H9 (cell line): ENCODE data around the gene SIGLEC14. TPM values are rescaled to one million over a fixed set of nuclear protein-coding genes. Genes with fewer than 3 reads are reported as not detected.

Experiments used
- DNase-seq: peaks from one replicate; pipeline ENCODE4 v3.0.0-alpha.2; 2017
- H2AFZ ChIP-seq: one replicate; pipeline ENCODE4 v1.6.1; 2013; ENCODE audit warnings: mild to moderate bottlenecking, low read length, control low read depth, moderate library complexity
- H2AK5ac ChIP-seq: 2 replicates; pipeline ENCODE4 v1.6.1; 2013; ENCODE audit warnings: low read length, control low read depth, mixed read lengths; ENCODE audit not compliant: insufficient read length
- H2BK120ac ChIP-seq: one replicate; pipeline ENCODE4 v1.6.1; 2013; ENCODE audit warnings: low read depth, mild to moderate bottlenecking, low read length, control low read depth, inconsistent platforms; ENCODE audit not compliant: poor library complexity, severe bottlenecking
- H2BK12ac ChIP-seq: 2 replicates; pipeline ENCODE4 v1.6.1; 2013; ENCODE audit warnings: low read length, control low read depth, mixed read lengths, low read depth; ENCODE audit not compliant: insufficient read length
- H2BK15ac ChIP-seq: 2 replicates; pipeline ENCODE4 v1.6.1; 2013; ENCODE audit warnings: low read depth, low read length, control low read depth
- H2BK20ac ChIP-seq: one replicate; pipeline ENCODE4 v1.6.1; 2013; ENCODE audit warnings: low read depth, mild to moderate bottlenecking, low read length, control low read depth, inconsistent platforms; ENCODE audit not compliant: poor library complexity, severe bottlenecking
- H2BK5ac ChIP-seq: 2 replicates; pipeline ENCODE4 v1.6.1; 2013; ENCODE audit warnings: low read length, control low read depth, mixed read lengths; ENCODE audit not compliant: insufficient read length
- H3K14ac ChIP-seq: 2 replicates; pipeline ENCODE4 v1.6.1; 2013; ENCODE audit warnings: low read length, control low read depth; ENCODE audit not compliant: insufficient read depth
- H3K18ac ChIP-seq: 2 replicates; pipeline ENCODE4 v1.6.1; 2013; ENCODE audit warnings: low read depth, mild to moderate bottlenecking, mixed read lengths, low read length, control low read depth; ENCODE audit not compliant: insufficient read length
- H3K23ac ChIP-seq: 2 replicates; pipeline ENCODE4 v1.6.1; 2013; ENCODE audit warnings: low read length, control low read depth, mixed read lengths, low read depth; ENCODE audit not compliant: insufficient read length
- H3K23me2 ChIP-seq: 2 replicates; pipeline ENCODE4 v1.6.1; 2013; ENCODE audit warnings: low read depth, mild to moderate bottlenecking, mixed read lengths, low read length, control low read depth; ENCODE audit not compliant: insufficient read length, poor library complexity, severe bottlenecking
- H3K27ac ChIP-seq: 2 replicates; pipeline ENCODE4 v1.5.1; 2013; ENCODE audit warnings: low read length, control low read depth, mixed read lengths, low read depth; ENCODE audit not compliant: insufficient read length
- H3K27me3 ChIP-seq: 2 replicates; pipeline ENCODE4 v1.6.1; 2013; ENCODE audit warnings: low read length, control low read depth, inconsistent platforms; ENCODE audit not compliant: insufficient read depth
- H3K4ac ChIP-seq: 2 replicates; pipeline ENCODE4 v1.6.1; 2013; ENCODE audit warnings: low read depth, mild to moderate bottlenecking, control low read depth, inconsistent platforms, low read length, moderate library complexity
- H3K4me1 ChIP-seq: 2 replicates; pipeline ENCODE4 v1.6.1; 2013; ENCODE audit warnings: low read length, control low read depth, inconsistent platforms; ENCODE audit not compliant: insufficient read depth
- H3K4me2 ChIP-seq: 2 replicates; pipeline ENCODE4 v1.6.1; 2013; ENCODE audit warnings: low read length, control low read depth, mixed read lengths; ENCODE audit not compliant: insufficient read length, insufficient read depth
- H3K56ac ChIP-seq: 2 replicates; pipeline ENCODE4 v1.6.1; 2013; ENCODE audit warnings: low read depth, mild to moderate bottlenecking, mixed read lengths, low read length, control low read depth; ENCODE audit not compliant: insufficient read length
- H3K79me1 ChIP-seq: 2 replicates; pipeline ENCODE4 v1.6.1; 2013; ENCODE audit warnings: low read depth, mild to moderate bottlenecking, moderate library complexity, low read length, control low read depth, inconsistent platforms; ENCODE audit not compliant: insufficient read depth, poor library complexity, severe bottlenecking
- H3K79me2 ChIP-seq: 2 replicates; pipeline ENCODE4 v1.6.1; 2013; ENCODE audit warnings: low read length, control low read depth, inconsistent platforms; ENCODE audit not compliant: insufficient read depth
- H3K9ac ChIP-seq: 2 replicates; pipeline ENCODE4 v1.6.1; 2013; ENCODE audit warnings: low read length, control low read depth, mixed read lengths; ENCODE audit not compliant: insufficient read length; ENCODE audit errors: extremely low read depth
- H3K9me3 ChIP-seq: one replicate; pipeline ENCODE4 v1.6.1; 2013; ENCODE audit warnings: low read depth, low read length, inconsistent platforms; ENCODE audit not compliant: control insufficient read depth
- H3T11ph ChIP-seq: one replicate; pipeline ENCODE4 v1.6.1; 2013; ENCODE audit warnings: mild to moderate bottlenecking, low read length, control low read depth, inconsistent platforms
- H4K20me1 ChIP-seq: one replicate; pipeline ENCODE4 v1.6.1; 2013; ENCODE audit not compliant: control insufficient read depth, insufficient read length, insufficient read depth
- H4K5ac ChIP-seq: 2 replicates; pipeline ENCODE4 v1.6.1; 2013; ENCODE audit warnings: low read depth, mild to moderate bottlenecking, mixed read lengths, low read length, control low read depth; ENCODE audit not compliant: insufficient read length
- H4K8ac ChIP-seq: replicated peaks from 2 replicates; pipeline ENCODE4 v1.6.1; 2013; ENCODE audit warnings: low read length, control low read depth, mixed read lengths, low read depth; ENCODE audit not compliant: insufficient read length
- H4K91ac ChIP-seq: 2 replicates; pipeline ENCODE4 v1.6.1; 2013; ENCODE audit warnings: low read depth, mild to moderate bottlenecking, moderate library complexity, mixed read lengths, low read length, control low read depth; ENCODE audit not compliant: insufficient read length
- H3K27ac Mint-ChIP-seq, 3 experiments: 2 replicates in 2 of 3; 3 replicates in 1 of 3; pipeline ENCODE4 v1.8.0; 2020 to 2021; ENCODE audit warnings: mixed read lengths in 3 of 3, mild to moderate bottlenecking in 1 of 3, moderate library complexity in 1 of 3
- H3K27me3 Mint-ChIP-seq: 2 replicates; pipeline ENCODE4 v1.8.0; 2021; ENCODE audit warnings: low read depth, mild to moderate bottlenecking, moderate library complexity, mixed read lengths
- H3K36me3 Mint-ChIP-seq, 3 experiments: 2 replicates in 2 of 3; 3 replicates in 1 of 3; pipeline ENCODE4 v1.8.0; 2020 to 2021; ENCODE audit warnings: low read depth in 3 of 3, mixed read lengths in 3 of 3; ENCODE audit not compliant: insufficient read depth in 1 of 3
- H3K4me1 Mint-ChIP-seq, 2 experiments: 2 replicates each; pipeline ENCODE4 v1.8.0; 2020; ENCODE audit warnings: mixed read lengths in 2 of 2
- H3K4me3 Mint-ChIP-seq, 2 experiments: 2 replicates in 1 of 2; 3 replicates in 1 of 2; pipeline ENCODE4 v1.8.0; 2020 to 2021; ENCODE audit warnings: mild to moderate bottlenecking in 2 of 2, mixed read lengths in 2 of 2, moderate library complexity in 1 of 2
- H3K9me3 Mint-ChIP-seq, 2 experiments: 2 replicates in 1 of 2; 3 replicates in 1 of 2; pipeline ENCODE4 v1.8.0; 2020; ENCODE audit warnings: mild to moderate bottlenecking in 2 of 2, mixed read lengths in 2 of 2, moderate library complexity in 1 of 2
- CTCF ChIP-seq: fragments of 200-600 bp; sonication (generic); conservative IDR thresholded peaks from 3 replicates; pipeline ENCODE4 v1.8.0; 2021; ENCODE audit warnings: antibody characterized with exemption, mild to moderate bottlenecking
- WGBS: extraction: QIAGEN DNeasy Blood & Tissue Kit; methylation state at CpG from one replicate; pipeline ENCODE4 v1.1.7; 2013; ENCODE audit warnings: missing lambda C conversion rate, low lambda C conversion rate, mixed read lengths; ENCODE audit not compliant: insufficient read length; ENCODE audit errors: extremely low coverage; 5-methylcytosine and 5-hydroxymethylcytosine counted together
- total RNA-seq: library from RNA; stranded (reverse); gene quantifications from 2 replicates; pipeline ENCODE4 v1.2.1, GENCODE V29; 2021

Gene SIGLEC14
- total RNA-seq, 1 experiment from 2014 or later, result not detected

GRCh38 chr19:51691074-51691583 is 44.5 kb upstream of the SIGLEC14 start:
- no peaks in the 10 kb centered on the region for H4K20me1 ChIP-seq
- H3K27ac Mint-ChIP-seq, result peak overlapping the region; percentile 13 to 94 (median 55); a peak in 5 of 7 replicates

More at GRCh38 chr19:51691074-51691583, 44.5 kb upstream of the SIGLEC14 start:
- Histone ChIP-seq H2AK5ac (no peak overlapping the region), H3K79me1 (no peaks in the 10 kb centered on the region), H2BK20ac (no peak overlapping the region), H2BK12ac (no peak overlapping the region), H3T11ph (no peak overlapping the region), H3K27ac (no peak overlapping the region), H4K5ac (no peak overlapping the region), H3K23ac (no peak overlapping the region), H3K4me1 (no peaks in the 10 kb centered on the region), H2BK15ac (no peak overlapping the region), H2BK120ac (no peak overlapping the region), H3K79me2 (no peaks in the 10 kb centered on the region; the same call in 1 of the 2 replicates), H3K27me3 (no peaks in the 10 kb centered on the region), H3K18ac (peak overlapping the region; percentile 32), H3K56ac (no peak overlapping the region), H4K8ac (no peak overlapping the region), H3K4ac (no peak overlapping the region), H2BK5ac (no peak overlapping the region), H3K9ac (no peak overlapping the region), H3K4me2 (peak overlapping the region; percentile 85), H3K14ac (no peak overlapping the region), H2AFZ (no peak overlapping the region), H3K9me3 (no peaks in the 10 kb centered on the region), H3K23me2 (peaks cover 29% of the 10 kb centered on the region), H4K91ac (no peak overlapping the region)
- Mint-ChIP-seq H3K36me3 (peaks cover 4 to 32% (median 20%) of the 10 kb centered on the region in 3 experiments; a peak in 6 of 7 replicates), H3K4me1 (peaks cover 36 to 37% of the 10 kb centered on the region in 2 experiments), H3K9me3 (peaks cover 2 to 3% of the 10 kb centered on the region in 2 experiments; a peak in 2 of 5 replicates), H3K27me3 (no peaks in the 10 kb centered on the region), H3K4me3 (peak overlapping the region; percentile 83 to 87)
- DNase-seq, result no peak
- TF ChIP-seq CTCF, result no peak
- no CpG with 5 or more reads among the region's 9 CpGs for WGBS
